Fibroblast of skin of left biceps (primary cell): ENCODE results near the gene LIX1L.

Experiments used
- DNase-seq, 2 experiments: peaks; one replicate each; pipeline ENCODE4 v3.0.0-alpha.2; 2013; ENCODE audit warnings: low read depth in 2 of 2

Gene LIX1L

DNA sequence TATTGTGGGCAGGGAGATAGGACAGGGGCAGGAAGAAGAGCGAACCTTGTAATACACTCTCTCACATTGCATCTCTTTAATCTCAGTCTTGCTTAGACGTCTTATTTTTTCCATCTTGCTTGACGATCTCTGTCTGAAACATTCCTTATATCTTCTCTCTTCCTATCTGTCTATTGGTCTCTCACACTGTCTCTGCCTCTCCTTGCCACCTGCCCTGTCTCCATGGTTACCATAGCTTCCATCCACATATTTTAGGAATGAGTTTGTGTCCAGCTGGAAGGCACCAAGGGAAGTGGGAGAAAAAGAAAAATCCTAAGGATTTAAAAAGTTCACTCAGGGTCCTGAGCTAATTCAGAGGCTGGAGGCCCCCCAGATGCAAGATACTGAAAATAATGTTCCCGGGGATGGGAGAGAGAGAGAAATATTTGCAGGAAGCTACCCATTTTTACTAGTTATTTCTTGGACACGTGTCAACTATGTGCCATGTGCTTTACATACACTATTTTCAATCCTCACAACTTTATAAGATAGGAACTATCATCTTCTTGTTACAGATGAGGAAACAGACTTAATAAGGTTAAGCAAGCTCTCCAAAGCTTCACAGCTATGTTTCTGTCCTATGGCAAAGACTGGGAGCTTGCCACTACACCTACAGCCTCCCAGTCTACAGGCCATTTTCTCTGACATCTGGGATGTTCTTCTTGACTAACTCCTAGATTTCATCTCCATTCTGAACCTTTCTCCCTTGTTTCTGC, 5.6 kb upstream of the LIX1L start:
- DNase-seq = no peak

DNA sequence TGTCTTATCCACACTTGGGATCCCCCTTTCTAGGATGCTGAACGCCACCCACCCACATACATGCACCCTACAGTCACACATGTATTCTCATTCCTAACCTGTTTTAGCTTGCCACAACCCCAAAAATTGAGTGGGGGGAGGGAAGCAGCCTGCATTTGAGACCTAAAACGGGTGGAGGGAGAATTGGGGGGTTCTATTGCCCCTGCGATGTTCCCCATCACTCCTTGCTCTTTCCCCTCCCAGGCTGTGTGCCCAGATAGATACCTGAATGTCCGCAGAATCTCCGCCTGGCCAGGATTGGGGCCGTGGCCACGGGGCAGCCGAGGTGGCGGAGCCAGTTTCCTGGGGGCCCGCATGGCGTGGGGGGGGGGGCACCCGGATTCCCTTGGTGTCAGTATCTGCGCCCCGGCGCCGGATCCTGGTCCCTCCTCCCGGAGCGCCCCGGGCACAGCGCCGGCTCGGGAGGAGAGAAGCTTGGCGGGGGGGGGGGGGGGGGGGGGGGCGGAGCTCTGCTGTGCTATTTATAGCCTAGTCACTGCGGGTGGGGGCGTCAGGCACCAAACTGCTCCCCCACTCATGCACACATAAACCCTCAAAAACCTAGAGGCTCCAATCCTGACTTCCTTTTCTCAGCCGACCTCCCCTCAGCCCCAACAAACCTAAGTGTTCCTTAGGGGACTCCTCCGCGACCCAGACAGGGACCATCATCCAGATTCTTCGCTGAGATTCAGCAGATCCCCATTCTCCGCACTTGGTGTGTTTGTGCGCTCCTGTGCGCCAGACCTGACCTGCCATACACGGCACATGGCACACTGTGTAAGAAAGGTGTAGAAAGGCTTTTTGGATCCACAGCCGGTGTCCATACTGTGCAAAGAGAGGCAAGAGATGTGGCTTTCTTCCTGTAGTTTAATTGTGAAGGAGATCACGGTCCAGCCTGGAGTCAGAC, 4.6 kb upstream of the LIX1L start:
- no peak for DNase-seq

DNA sequence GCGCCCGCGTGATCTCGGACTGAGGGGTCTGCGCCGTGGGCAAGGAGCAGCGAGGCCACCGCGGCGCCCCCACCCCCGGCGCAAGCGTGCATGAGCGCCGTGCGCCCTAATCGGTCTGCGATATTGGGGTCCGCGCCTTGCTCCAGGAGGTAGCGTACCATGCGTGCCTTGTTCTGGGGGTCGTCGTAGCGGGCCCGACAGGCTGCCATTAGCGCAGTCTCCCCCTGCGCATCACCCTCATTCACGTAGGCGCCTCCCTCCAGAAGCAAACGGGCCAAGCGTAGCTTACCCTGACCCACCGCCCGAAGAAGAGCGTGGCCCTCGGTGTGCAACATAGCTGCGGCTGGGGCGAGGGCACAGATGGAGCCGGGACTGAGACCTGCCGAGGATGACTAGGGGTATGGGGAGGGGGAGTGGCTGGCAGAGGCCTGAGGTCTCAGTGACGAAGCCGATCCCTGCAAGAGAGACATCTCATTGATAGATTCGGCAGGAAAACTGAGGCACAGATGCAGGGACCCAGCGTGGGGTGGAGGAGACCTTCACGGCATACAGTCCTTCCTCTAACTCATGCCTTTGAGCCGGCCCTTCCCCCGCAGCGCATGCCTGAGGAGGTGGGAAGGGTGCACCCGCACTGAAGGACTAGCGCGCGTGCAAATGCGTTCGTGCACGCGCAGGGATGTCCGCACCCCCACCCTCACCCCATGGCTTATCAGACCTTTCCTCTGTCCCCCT, 3.8 kb upstream of the LIX1L start:
- no peak for DNase-seq

DNA sequence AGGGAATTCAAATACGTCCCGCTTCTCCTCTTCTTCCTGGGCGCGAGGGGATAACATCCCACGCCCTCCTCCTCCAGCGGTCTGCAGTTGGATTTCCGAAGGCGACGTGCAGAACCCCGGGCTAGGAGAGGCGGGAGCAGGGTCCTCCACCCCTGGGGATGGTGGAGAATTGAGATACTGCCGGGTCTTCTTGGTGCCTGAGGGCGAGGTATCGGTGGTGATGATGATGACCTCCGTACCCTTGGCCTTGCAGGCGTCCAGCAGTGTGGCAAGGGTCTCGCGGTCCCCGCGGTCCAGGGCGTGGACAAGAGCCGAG, 3.2 kb upstream of the LIX1L start:
- DNase-seq = no peak

DNA sequence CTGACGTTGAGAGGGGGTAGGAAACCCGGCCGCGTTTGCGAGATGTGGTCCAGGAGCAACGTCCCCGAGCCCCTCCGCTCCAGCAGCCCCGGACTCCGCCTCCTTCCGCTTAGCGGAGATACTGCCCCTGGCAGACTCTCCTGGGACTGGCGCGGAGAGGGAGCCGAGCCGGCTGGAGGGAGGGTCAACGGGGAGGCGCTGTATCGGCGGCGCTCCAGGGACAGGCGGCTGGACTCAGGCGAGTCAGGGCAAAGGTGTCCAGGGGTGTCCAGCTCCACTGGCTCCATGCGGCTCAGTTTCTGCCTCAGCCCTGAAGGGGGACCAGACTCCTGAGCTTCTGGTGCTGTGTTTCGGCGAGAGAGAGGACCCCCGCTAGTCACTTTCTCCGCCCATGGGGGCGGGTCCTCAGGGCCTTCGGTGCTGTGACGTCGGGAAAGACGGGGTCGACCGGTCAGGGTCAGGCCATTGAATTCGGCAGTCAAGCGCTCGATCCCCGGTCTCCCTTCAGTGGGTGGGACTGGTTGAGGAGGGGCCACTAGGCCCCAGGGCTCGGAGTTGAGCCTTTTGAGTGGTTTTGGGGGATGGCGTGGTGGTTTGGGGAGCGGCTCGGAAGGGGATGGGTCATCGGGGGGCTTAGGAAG, 2.8 kb upstream of the LIX1L start:
- DNase-seq = no peak

DNA sequence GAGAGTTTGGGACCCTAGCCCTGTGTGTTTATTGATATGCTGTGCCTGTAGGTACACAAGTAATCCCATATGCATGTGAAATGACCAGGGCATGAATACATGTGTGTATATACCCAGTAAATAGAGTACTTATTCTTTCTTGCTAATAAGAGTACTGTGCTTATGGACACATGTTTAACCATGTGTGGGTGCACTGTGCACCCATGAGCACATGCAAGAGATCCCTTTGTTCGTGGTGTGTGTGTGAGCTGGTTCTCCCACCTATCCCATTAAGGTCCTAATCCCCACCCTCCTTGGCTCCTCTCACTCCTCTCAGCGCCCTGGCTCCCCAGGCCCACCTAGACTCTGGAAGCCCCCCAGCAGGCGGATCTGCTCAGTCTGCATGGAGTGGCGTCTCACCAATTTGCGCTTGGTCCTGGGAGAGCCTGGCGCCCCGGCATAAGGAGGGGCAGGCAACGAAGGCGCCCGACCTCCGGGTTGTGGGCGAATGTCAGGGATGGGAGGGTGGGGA, 2.2 kb upstream of the LIX1L start:
- no peak for DNase-seq

DNA sequence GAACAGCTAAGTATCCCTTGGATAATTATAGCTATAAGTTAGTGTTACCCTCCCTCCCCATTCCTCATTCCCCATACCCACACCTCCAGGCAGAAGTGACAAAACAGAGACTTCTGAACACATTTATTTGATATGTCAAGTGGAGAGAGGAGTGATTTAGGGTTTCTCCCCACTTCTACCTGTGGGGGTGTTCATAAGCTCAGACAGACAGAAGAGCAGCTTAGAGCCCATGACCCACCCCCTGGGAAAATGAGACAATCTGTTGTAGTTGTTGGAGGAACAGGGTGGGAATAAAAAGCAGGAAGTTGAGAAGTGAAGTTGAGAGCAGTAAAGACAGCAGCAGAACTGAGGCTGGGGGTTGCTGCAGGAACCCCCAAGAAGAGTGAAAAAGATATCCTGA, 1.5 kb upstream of the LIX1L start:
- DNase-seq = no peak

DNA sequence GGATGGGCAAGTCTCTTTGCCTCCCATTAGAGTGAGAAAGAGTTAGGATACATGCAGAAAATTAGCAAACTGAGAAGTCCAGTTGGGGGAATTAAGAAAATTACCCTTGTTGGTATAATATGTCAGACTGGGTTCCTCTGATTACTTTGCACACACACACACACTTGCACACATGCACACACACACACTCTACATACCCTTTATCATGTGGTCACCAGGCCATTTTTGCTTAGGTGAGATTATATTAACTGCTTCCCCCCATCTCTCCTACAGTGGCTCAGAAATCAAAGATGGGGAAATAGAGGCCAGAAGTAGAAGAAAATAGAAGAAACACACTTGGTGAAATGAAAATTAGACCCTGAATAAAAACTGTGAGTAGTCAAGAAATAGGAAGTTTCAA, 917 bp upstream of the LIX1L start:
- no peak for DNase-seq

DNA sequence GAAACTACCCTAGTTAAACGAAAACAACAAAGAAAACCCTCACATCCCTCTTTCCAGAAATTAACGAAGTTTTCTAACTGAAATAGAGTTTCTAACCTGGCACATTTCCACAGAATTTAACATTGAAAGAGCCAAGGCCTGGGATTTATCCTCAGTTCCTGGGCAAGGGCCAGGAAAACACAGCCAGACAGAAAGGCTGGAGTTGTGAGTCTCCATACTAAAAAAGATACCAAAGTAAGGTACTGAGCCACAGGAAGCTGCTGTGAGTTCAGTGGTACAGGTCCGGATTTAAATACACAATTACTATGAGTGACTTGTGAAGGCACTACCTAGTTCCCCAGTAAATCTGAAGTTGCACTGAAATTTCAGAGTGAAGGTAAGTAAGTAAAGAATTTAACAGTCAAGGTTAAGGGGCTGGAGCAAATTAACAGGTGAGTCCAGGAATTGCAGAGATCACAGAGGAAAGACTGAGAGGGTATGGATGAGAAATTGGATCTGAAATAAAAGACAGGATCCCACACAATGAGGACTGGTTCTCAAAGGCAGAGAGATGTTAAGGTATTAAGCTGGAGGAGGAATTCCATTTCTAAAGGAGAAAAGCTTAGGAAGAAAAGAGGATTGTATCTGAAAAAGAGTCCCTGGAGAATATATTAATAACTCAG, 905 bp downstream of the LIX1L start:
- DNase-seq = no peak

DNA sequence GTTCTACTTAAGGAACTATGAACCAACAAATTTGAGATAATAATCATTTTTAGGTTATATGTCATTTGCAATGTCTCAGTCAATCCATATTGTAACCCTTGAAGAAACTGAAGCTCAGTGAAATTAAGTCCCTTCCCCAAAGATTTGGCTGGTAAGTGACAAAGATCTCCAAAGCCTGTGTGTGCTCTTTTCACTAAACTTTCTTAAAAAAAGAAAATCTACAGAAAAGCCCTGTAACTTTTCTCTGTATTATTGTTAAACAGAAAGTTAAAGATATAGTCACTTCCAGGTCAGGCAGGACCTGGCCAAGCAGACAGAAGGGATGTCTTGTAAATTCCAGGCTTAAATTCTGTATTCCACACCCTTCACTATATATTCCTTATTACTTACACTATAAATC, 1.5 kb downstream of the LIX1L start:
- no peak for DNase-seq

DNA sequence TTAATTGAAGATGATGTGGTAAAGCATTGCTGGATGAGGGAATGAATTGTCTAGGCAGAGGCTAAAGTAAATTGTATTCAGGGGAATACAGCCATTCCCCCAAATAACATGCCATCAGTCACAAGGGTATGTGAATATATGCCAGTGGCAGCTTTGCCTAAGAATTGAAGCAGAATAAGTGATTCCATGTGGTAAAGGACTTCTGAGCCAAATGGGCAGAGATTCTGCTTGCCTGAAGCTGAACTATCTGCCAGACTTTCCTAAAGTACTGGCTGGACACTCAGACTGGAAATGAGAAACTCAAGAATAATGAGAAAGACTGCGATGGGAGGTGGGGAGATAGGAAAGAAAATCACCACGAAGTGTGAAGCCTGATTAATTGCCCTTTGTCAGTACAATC, 2.4 kb downstream of the LIX1L start:
- no peak for DNase-seq

DNA sequence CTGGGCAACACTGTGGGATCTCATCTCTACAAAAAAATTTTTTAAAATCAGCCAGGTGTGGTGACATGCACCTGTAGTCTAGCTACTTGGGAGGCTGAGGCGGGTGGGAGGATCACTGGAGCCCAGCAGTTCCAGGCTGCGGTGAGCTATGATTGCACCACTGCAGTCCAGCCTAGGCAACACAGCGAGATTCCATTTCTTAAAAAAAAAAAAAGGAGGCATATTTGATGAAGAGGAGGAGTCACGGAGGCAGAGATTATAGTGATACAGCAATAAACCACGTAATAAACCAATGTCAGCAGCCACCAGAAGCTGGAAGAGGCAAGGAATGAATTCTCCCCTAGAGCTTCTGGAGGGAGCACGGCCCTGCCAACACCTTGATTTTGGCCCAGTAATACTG, 4.0 kb downstream of the LIX1L start:
- no peak for DNase-seq

DNA sequence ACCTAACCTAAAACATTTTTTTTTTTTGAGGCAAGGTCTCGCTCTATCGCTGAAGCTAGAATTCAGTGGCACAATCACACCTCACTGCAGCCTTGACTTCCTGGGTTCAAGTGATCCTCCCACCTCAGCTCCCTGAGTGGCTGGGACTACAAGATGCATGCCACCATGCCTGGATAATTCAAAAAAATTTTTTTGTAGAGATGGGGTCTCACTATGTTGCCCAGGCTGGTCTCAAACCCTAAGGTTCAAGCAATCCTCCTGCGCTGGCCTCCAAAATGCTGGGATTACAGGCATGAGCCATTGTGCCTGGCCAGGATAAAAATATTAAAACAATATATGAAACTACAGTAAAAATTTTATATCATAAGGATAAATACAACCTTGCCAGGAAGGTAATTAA, 4.9 kb downstream of the LIX1L start:
- no peak for DNase-seq

DNA sequence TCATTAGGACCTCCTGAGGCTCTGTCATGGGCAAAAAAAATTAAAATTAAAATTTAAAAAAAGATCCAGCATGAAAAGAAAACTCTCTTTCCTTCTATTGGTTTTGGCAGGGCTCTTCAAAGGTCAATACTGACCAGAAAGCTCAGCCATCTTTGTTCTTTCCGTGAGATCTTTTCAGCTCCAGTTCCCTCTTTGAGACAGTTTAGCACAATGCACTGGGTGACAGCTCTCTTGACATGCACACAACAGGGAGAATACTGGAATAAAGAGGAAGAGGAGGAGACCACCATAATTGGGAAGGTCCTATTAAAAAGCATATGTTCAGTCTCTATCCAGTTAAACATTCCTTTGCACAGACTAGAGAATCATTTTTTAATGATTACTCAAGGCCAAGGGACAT, 6.3 kb downstream of the LIX1L start:
- no peak for DNase-seq

DNA sequence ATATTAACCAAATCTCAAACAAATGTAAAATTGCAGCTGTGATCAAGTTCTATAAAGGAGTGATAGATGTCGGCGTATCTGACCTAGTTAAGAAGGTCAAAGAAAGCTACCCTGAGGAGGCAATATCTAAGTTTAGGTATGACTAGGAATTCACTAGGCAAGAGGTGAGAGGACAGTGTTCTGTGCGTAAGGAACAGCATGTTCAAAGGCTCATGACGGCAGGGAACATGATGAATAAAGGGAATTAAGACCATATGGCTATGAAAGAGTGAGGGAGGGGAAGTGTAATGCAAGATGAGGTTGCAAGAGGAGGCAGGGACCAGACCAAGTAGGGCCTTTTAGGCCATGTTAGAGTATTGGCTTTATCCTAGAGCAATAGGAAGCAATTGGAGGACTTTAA, 8.6 kb downstream of the LIX1L start:
- no peak for DNase-seq

DNA sequence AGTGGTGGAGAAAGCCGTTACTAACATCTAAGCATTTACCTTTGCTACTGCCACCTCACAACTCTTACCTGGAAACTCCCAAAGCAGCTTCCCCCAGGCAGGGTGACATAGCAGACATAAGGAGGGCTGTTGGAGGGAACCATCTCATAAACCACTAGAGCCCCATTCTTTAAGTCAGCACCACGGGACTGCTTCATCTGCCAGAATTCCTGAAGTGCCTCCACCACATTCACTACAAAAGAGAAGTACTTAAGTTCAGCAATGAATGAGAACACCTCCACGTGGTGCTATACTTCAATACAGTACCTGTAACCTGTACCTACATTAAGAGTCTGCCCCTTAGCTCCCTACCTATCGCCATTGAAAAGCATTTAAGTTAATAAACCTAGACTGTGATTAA, 10.3 kb downstream of the LIX1L start:
- DNase-seq = no peak

DNA sequence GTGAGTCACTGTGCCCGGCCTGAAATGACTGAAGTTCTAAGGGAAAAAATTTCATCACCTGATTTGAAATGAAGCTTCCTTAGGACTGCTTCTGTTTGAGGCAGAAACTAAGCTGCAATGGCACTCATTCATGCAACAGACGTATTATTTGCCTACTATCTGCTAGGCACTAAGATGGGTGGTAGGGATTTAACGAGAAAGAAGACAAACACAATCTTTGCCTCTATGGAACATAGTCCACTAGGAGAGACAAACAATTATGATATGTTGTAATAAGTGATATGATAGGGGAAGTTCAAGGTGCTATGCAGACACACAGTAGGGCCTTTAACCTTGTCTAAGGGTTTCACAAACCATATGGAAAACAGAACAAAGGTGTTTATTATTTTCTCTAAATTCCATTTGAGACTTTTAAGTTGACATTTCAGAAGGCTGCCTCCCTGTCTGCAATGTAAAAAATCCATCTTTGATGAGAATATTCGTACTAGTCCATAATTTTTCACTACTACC, 11.3 kb downstream of the LIX1L start:
- no peak for DNase-seq

DNA sequence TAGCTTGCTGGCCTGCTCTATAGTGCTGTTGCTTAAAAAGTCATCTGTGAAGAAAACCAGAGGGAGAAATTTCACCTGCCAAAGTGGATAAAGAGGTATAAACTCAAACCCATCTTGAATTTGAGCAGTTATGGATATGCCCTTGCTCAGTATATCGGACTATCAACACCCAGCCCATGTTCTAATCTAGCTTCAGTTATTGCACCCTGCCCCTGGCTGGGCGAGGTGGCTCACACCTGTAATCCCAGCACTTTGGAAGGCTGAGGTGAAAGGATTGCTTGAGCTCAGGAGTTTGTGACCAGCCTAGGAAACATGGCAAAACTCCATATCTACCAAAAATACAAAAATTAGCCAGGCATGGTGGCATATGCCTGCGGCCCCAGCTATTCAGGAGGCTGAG, 13.3 kb downstream of the LIX1L start:
- no peak for DNase-seq

DNA sequence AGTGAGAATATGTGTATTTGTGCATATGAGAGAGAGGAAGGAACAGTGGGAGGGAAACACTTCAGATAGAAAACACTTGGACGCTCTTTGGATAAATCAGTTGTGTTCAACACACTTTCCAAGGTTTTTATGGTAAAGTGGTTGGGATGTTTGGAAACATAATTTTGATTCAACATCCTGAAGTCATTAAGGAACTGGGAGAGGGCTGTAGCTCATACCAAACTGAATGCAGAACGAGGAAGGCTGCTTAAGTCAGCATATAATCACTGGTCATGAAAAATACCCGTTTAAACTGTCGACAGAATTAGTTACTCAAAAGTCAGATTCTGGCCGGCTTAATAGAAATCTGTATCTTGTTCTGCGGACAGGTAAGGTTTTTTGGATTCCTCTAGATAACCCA, 14.9 kb downstream of the LIX1L start:
- no peak for DNase-seq

DNA sequence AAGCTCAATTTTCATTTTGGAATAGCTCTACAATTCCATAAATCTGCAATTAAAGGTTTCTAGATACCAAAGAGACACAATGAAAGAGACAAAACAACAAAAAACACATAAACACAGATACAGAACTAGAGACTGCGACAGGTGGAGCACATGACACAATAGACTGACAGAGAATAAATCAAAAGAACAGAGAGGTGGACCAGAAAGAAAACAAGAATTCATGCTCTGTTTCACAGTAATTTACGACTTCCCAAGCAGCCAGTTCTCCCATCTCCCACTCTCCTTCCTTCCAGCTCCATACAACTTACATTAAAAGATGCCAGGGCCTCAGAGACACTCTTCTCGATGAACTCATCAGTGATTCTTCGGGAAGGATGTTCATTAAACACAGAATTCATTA, 15.4 kb downstream of the LIX1L start:
- DNase-seq = no peak

DNA sequence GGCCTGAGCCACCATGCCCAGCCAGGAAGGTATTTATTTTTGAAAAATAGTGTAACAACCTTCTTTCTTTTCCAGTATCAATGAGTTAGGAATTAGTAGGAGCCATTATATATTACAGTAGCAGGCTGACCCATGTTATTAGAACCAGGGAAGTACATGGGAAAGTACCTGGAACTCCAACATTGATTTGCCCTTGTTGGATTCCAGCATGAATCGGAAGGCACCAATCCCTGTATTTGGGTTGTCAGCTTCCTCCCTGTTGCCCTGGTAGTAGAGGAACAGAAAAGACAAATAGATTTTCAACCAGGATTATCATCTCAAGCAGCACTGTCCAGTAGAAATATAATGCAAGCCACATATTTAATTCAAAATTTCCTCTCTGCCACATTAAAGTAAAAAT, 20.4 kb downstream of the LIX1L start:
- DNase-seq = no peak
